B cell (primary cell): Measurements from ENCODE around the gene RBM7.

Experiments
- CTCF ChIP-seq: fragments of 200-600 bp; IDR thresholded peaks from one replicate; pipeline ENCODE4 v1.8.0; 2022; ENCODE audit warnings: antibody characterized with exemption, mild to moderate bottlenecking
- EZH2 ChIP-seq: IDR thresholded peaks from 2 replicates; pipeline ENCODE4 v1.6.1; 2012; ENCODE audit warnings: borderline replicate concordance, low read depth, mild to moderate bottlenecking, moderate library complexity, low read length; ENCODE audit not compliant: insufficient read depth, poor library complexity, severe bottlenecking

DNA sequence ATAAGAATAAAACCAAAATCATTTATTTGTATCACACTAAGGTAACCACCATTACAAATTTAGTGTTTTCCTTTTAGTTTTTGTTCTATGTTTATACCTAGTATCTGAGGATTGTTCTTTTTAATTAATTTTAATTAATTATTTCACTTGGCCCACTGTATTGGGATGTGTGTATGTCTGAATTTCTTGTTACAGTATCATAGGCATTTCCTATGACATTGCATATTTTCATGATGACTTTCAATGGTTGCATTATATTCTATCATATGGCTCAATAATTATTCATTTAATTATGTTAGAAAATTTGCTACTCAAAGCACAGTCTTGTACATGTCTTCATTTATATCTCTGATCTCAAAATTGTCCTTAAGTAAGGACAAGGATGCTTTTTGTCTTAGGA lies 41.1 kb upstream of the RBM7 start:
- no peak for TF ChIP-seq CTCF
- TF ChIP-seq EZH2, result no peak
